Spleen (tissue), 7 donors: Measurements from ENCODE around the gene TAP1.

ENCODE experiments used
- CTCF ChIP-seq, 11 experiments: fragments of 200-600 bp in 7 of 11; fragments of 450-650 bp in 4 of 11; sonication (generic) in 4 of 11; IDR thresholded peaks in 8 of 11; conservative IDR thresholded peaks in 3 of 11; 1 replicate in 7 of 11; 2 replicates in 4 of 11; pipeline versions ENCODE4 v1.4.0 to v1.8.0; 2016 to 2021; ENCODE audit warnings: antibody characterized with exemption in 11 of 11, inconsistent platforms in 4 of 11, mild to moderate bottlenecking in 1 of 11
- POLR2A ChIP-seq, 3 donors: fragments of 450-650 bp; IDR thresholded peaks; one replicate each; pipeline ENCODE4 v1.5.1; 2017; ENCODE audit warnings: antibody characterized with exemption in 3 of 3, mild to moderate bottlenecking in 1 of 3
- donor health status: DM: no; HTN: no; CAD: no; lungs with moderate emphysema.
- donor health status: DM: no; HTN: no; CAD: no.
- donor health status: DM: no; HTN: no; CAD: no.

- TF ChIP-seq CTCF (IDR thresholded peaks at IDR 0.05 in 8 of 11, conservative IDR thresholded peaks at IDR 0.05 in 3 of 11): peak; percentile 97 to 100 (median 99)
- peak in 2 of 3 donors; percentile 82 to 83 for TF ChIP-seq POLR2A (IDR thresholded peaks at IDR 0.05)
Measured at GRCh38 chr6:32838114-32838958, 15.2 kb downstream of the TAP1 start, which contains the start of gene TAP2.
